Measurements from ENCODE around the gene MS4A14.
A peak's percentile ranks its signal among the peaks of the same experiment; 100 is the strongest.

GRCh38 chr11:60378354-60378753, 17.9 kb upstream of the MS4A14 start, which contains the start of gene MS4A7:
- TF ChIP-seq, protein P1, sequence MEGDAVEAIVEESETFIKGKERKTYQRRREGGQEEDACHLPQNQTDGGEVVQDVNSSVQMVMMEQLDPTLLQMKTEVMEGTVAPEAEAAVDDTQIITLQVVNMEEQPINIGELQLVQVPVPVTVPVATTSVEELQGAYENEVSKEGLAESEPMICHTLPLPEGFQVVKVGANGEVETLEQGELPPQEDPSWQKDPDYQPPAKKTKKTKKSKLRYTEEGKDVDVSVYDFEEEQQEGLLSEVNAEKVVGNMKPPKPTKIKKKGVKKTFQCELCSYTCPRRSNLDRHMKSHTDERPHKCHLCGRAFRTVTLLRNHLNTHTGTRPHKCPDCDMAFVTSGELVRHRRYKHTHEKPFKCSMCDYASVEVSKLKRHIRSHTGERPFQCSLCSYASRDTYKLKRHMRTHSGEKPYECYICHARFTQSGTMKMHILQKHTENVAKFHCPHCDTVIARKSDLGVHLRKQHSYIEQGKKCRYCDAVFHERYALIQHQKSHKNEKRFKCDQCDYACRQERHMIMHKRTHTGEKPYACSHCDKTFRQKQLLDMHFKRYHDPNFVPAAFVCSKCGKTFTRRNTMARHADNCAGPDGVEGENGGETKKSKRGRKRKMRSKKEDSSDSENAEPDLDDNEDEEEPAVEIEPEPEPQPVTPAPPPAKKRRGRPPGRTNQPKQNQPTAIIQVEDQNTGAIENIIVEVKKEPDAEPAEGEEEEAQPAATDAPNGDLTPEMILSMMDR (IDR thresholded peaks at IDR 0.05; ENCODE audit: low read depth, low read length): no peak
- TF ChIP-seq POLR2A (IDR thresholded peaks at IDR 0.05; ENCODE audit: extremely low read depth, insufficient read length) (peak; percentile 44), MYC (IDR thresholded peaks at IDR 0.05; ENCODE audit: low read depth, low read length) (no peak)
